Hematopoietic multipotent progenitor cell treated with erythropoietin and hydrocortisone succinate and interleukin-3 and kit ligand, for 8 days (in vitro differentiated cells): ENCODE data around the gene IL12A.

Source experiments
- DNase-seq: peaks from one replicate; pipeline ENCODE4 v3.0.0-alpha.2; 2015

Gene IL12A

DNA sequence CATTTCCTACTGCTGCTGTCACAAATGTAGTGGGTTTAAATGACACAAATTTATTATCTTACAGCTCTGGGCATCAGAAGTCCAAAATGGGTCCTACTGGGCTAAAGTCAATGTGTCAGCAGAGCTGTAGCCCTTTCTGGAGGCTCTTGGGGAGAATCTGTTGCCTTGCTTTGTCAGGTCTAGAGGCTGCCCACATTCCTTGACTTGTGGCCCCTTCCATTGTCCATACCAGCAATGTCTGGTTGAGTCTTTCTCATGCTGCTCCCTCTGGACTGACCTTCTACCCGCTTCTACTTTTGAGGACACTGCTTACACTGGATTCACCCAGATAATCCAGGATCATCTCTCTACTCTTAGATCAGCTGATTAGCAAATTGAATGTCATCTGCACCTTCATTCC, 3.0 kb downstream of the IL12A start:
- no peak for DNase-seq

GRCh38 chr3:159992589-159992988, 4.0 kb downstream of the IL12A start:
- DNase-seq, result no peak

DNA sequence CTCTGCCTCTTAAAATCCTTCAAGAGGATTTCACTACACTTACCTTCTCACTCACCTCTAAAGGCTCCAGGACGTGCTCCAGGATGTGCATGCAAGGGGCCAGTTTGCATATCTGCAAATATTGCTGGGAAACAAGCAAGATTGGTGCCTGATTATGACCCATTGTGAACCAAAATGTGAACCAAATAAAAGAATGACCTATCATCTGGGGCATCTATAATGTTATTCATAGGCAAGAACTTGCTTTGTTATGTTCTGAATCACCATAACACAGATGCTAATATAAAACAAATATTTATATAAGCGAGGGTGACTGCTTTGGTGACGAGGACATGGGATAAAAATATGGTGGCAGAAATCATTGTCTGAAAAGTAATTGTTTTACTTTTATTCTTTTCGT, 5.5 kb downstream of the IL12A start:
- DNase-seq, result no peak

- DNase-seq, result no peak
Measured at GRCh38 chr3:159995091-159995490, 6.5 kb downstream of the IL12A start.

- DNase-seq, result no peak
Measured at GRCh38 chr3:159996018-159996417, 7.4 kb downstream of the IL12A start.

DNA sequence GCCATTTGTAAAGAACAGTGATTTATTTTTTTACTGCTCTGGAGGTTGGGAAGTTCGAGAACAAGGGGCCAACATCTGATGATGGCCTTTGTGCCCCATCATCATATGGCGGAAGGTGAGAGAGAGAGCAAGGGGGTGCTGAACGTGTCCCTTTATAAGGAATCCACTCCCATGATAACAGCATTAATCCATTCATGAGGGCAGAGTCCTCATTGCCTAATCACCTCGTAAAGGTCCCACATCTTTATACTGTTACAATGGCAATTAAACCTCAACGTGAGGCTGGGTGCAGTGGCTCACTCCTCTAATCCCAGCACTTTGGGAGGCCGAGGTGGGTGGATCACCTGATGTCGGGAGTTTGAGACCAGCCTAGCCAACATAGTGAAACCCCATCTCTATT, 8.3 kb downstream of the IL12A start:
- DNase-seq, result no peak

DNA sequence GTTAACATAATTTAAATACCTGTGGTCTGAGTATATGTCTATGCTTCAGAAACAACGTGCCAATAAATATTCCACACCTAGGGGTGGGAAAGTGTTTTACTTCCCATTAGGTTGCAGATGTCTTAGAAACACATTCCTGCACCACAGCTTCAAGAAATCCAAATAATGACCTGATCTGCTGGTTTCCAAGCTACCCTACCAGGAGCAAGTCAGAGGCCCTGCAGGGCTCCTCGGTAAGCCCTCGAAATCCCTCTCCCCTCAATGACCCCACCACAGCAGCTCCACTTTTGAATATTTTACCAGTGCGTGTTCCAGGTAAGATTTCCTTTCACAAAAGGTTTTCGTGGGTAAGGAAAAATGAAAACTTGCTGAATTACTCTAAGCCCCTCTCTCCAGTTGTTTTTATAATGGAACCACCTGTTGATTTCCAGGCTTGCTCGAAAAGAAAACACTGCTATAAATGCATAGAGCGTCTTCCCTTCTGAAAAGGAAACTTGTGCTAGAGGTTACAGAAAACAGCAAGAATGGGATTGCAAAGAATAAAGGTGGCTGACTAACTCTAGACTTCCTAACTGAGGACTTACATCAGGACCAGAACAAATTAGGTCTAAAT, 12.6 kb downstream of the IL12A start:
- DNase-seq, result no peak

DNA sequence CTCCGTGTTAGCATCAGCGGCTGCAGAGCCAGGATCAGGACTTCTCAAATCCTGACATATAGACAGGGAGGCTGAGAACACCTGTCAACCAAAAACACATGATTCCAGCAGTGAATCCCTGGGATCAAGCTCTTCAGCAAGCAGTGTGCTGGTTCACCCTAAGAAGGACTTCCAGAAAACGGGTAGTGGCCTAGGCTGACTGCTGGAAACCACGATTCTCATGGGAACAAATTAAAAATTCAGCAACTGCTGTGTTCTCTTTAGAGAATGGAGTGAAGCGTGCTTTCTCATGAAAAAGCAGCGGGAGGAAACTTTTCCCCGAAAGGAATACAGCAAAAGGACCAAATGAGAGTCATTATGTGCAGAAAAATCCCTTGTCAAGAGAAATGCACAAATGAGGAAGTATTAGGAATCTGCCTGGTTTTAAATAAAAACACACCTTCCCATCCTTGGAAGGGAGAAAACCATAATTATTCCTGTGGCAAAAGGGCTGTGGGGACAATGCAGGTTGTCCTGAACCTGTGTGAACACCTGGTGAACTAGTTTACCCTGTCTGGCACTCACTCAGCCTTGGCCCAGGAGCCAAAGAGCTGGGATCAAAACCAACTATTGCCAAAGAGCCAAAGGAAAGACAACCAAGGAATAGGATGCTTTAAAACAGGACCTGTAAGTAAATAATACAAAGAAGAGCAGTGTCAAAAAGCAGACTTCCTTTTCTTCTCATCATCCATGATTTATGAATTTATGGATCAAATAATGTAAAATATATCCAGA, 13.4 kb downstream of the IL12A start:
- no peak for DNase-seq

- peak; percentile 60 for DNase-seq
Measured at GRCh38 chr3:160003520-160004128, 15.0 kb downstream of the IL12A start.

DNA sequence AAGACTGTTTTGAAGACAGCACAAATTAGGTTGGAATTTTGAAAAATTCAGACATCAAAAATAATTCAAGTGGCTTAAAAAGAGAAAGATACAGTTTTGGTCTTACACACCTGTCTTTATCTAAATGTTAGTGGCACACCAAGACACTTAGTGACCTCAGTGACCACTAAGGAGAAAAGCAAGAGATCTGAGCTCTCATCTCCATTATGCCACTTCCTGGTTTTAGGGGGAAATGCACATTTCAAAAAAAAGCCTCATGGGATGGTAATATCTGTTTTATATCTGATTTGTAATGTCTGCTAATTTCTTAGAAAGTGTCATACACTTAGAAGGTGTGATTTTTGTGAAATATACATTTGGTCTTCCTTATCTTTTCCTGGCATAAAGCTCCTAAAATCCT, 16.4 kb downstream of the IL12A start:
- no peak for DNase-seq

GRCh38 chr3:160006282-160007163, 17.9 kb downstream of the IL12A start:
- peak; percentile 63 for DNase-seq

GRCh38 chr3:160008961-160009360, 20.3 kb downstream of the IL12A start:
- DNase-seq, result no peak

GRCh38 chr3:160009525-160009924, 20.9 kb downstream of the IL12A start:
- no peak for DNase-seq

DNA sequence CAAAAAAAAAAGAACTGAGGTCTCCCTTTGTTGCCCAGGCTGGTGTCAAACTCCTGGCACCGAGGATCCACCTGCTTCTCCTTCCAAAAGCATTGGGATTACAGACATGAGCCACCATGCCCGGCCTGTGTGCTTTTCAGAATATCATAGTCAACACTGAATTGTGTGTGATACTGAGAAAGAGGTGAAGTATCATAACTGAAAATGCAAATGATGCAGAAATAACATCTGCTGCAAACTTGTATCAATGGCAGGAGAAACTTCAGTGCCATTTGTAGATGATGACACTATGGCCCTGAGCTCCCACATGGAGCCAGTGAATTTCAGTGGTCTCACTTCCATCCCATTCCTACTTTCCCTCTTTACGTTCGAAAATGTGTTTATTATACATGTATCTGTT, 21.9 kb downstream of the IL12A start:
- no peak for DNase-seq

DNA sequence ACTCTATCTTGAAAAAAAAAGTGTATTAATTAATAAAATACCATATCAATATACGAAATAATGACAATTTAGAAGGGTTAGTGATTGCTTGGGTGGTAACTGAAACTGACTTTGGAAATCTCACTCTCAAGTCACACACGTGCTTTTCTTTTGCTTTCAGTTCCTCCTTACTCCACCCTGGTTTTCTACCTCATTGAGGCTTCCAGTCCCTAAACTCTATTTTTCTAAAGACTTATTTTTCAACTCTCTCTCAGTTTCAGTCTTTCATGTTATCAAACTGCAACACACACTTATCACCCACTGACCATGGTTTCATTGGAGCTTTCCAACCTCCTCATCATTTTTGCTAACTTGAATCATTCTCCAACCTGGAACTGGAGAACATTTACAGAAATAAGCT, 23.5 kb downstream of the IL12A start:
- DNase-seq, result peak; percentile 73

GRCh38 chr3:160016972-160017371, 28.3 kb downstream of the IL12A start:
- no peak for DNase-seq

DNA sequence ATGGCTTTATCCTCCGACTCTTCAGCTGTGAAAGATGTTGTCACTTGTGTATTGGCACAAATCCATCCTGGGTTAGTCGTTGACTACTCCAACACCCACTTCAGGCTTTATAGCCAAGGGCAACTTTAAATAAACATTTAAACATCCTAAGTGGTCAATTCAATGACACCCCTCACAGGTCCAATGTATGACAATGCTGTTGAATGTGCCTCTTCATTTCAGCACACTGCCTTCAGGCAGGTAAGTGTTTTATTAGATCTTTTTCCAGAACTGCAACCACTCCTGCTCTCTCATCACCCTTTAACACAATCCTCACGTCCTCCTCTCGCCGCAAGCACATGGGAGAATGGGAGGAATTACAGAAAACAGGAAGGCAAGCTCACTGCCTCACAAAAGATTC, 30.3 kb downstream of the IL12A start:
- DNase-seq, result no peak

DNA sequence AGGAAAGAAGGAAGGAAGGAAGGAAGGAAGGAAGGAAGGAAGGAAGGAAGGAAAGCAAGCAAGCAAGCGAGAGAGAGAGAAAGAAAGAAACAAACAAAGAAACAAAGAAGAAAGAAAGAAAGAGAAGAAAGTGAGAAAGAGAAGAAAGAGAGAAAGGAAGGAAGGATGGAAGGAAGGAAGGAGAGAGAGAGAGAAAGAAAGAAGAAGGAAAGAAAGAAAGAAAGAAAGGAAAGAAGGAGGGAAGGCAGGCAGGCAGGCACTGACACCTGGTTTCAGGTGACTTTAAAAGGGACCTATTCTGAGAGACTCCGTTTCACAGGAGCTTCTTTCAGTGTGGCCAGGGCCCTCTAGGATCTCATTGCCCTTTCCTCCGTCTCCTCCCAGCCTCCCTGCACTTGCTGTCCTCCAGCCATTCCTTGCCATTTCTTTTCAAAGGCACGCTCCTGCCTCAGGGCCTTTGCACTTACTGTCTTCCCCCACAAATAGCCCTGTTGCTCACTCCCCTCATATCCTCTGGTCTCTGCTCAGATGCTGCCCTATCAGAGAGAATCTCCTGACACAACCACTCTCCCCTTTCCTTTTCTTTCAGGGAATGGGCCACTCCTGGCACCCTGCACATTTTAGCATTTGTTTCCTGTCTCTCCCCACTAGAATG, 31.5 kb downstream of the IL12A start:
- no peak for DNase-seq

DNA sequence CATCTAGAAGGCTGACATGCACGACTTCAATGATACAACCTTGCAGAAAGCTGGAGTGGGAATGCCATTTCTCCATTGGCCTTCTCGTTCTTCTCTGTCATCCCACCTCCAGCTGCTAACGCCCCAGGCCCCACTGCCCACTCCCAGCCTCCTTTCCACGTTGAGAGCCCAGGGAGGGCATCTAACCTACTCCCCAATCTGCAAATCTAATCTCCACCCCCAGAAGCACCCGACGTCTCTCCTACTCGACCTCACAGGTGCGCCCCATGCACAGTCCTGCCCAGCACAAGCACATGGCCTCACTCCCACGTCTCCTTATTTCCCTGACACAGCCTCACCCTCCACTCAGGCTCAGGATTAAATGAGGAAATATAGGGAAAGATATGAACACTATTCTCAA, 33.4 kb downstream of the IL12A start:
- DNase-seq, result no peak

DNA sequence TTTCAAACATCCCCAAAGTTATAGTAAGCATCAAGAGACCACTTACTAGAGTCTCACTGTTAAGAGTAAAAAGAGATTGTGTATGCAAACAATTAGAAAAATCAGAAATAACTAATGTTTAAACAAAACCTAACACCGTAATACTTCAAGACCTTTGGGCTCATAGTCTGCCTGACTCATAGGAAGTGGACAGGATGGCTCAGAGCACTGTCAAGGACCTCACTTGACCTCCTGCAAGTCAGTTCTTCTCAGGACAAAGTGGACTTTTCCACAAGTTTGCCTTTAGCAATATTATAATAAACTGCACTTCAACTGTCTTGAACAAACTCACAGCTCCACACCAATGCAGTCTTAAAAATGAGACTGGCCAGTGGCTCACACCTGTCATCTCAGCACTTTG, 34.8 kb downstream of the IL12A start:
- DNase-seq, result no peak

- DNase-seq, result peak; percentile 62
Measured at GRCh38 chr3:160027541-160028195, 39.0 kb downstream of the IL12A start.

DNA sequence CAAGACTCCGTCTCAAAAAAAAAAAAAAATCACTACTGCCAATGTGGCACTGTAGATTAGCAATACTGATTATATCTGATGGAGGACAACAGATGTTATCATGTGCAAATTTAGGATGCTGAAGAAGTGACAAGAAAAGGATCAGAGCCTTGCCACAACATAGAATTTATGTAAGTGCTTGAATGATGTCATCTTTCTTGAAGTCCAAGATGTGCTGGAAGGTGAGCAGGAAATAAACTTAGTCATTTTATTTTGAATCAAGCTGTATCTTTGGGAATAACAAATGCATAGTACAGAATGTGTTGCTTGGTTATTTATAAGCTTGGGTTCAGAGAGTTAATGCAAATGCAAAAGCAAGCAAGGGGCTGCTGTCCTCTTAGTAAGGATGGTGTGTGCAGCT, 47.1 kb downstream of the IL12A start:
- no peak for DNase-seq
